ENCODE results near the gene LRRK1.
"Not testable (repeated sequence)": the region's sequence is repeated elsewhere in the genome, so short reads cannot be mapped to it uniquely, and the experiment has no call there.

The LRRK1 gene

GRCh38 chr15:101060576-101061551 lies 141.7 kb downstream of the LRRK1 start:
- no peak for FAIRE-seq

DNA sequence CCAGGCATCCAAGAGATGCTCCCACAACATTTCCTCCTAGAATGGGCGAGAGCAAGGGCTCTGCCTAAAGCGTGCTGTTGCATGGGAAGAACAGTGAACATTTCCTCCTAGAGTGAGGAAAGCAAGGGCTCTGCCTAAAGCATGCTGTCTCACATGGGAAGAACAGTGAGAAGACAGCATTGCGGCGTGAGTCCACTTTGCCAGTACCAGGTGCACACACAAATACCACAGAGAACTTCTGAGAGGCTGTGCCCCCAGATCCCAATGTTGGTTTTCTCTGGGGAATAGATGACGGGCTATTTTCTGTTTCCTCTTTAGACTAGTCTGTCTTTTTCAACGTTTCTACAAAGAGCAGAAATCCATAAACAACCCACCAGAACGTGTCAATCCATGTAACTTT lies 142.9 kb downstream of the LRRK1 start:
- no peak for FAIRE-seq

DNA sequence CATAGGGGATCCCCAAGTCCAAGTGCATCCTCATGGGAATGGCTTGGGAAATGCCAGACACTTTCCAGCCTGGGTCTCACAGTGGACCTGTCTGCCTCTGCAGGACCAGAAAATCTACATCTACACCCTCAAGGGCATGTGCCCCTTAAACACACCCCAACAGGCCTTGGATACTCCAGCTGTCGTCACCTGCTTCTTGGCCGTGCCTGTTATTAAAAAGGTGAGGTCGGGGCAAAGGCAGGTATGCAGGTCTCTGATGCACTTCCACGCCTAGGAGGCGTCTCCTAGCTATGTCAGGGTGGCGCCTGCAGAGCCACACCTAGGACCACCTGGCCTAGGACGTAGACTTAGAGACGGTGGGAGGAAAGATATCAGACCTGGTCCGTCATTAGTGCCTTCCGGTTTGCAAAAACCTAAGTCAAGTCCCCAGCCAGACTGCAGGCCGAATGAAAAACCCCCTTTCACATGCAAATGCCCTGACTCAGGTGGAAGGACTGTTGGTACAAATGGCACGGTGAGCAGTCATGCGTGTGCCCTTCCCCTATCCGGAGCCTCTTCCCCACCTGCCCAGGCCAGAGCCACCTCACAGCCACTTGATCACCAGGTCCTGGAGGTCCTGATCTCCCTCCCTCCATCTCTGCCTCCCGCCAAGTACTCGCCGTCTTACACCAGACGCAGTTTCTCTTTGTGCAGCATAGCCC lies 143.5 kb downstream of the LRRK1 start:
- no peak for FAIRE-seq

DNA sequence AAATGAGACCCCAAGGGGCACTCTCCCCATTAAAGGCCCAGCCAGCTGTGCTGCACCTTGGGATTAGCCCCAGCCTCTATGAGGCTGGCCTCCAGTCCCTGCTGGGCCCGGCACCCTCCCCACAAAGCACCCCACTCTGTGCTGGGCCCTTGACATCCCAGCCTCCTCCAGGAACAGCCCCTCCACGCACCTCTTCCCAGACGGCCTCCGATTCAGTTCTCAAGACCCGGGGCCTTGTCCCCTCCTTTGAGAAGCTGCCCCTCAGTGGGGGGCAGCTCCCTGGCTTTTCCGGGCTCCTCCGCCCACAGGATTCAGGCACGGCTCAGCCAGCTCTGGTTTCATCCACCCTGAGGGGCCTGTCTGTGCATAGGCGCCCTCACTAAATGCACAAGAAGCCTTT lies 144.1 kb downstream of the LRRK1 start:
- FAIRE-seq = no peak

DNA sequence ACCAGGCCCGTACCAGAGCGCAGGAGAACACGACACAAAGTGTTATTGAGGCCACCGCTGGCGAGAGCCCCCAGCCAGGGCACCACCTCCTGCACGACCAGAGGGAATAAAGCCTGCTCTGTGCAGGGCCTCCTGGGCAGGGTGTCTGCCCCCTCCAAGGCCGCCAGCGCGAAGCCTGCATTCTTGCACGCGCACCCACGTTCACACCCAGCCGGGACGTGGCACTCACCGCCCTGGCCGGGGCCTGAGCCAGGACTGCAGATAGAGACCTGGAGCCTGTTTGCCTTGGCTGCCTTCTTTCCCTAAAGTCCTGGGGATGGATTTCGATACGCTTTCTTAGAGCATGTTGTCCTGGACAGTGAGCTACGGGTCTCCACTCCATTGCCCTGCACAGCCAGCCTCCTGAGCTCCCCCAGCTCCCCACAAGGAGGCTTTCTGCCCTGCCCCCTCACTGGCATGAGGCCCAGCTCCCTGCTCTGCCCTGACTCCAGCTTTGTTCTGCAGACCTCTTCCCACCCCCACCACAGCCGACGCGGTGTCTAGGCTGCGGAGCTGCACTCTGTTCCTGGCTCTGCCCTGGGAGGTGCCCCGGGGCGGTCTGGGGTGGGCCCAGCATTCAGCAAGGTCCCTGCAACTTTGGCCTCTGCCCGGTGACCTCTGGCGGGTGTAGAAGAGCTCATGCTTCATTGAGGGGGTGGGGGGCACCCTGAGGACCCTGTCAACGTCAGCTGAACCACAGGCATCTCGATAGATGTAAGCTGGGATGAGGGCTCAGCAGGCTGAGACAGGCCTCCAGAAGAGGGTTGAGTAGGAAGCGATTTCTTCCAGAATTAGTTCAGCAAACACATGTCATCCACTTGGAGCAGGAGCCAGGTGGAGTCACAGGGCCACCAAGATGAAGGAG lies 145.0 kb downstream of the LRRK1 start:
- no peak for FAIRE-seq

DNA sequence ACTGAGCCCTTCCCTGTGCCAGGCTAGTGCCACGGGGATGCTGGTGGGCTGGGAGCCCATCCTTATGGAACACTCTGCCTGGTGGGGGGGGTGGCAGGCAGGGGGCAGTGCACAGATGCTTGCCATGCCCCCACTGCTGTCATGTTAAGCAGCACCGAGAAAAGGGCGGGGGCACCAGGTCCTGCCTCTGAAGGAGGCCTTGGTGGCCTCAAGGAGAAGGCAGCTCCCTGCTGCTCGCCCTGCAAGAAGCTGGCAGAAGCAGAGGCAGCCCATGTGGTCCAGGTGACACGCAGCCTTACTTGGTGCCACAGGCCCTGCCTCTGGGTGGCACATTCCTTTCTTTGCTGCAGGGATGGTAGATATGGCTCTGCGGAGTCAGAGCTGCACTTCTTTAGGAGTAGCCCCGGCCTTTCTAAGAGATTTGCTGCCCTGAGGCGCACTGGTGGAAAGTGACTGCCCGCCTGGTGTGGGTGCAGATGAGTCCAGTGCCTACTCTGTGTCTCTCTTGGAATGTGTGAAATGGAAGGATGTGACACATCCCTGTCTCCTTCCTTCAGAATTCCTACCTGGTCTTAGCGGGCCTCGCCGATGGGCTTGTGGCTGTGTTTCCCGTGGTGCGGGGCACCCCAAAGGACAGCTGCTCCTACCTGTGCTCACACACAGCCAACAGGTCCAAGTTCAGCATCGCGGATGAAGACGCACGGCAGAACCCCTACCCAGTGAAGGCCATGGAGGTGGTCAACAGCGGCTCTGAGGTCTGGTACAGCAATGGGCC lies 145.8 kb downstream of the LRRK1 start:
- FAIRE-seq = no peak

GRCh38 chr15:101065570-101066221 lies 146.5 kb downstream of the LRRK1 start:
- FAIRE-seq = no peak

DNA sequence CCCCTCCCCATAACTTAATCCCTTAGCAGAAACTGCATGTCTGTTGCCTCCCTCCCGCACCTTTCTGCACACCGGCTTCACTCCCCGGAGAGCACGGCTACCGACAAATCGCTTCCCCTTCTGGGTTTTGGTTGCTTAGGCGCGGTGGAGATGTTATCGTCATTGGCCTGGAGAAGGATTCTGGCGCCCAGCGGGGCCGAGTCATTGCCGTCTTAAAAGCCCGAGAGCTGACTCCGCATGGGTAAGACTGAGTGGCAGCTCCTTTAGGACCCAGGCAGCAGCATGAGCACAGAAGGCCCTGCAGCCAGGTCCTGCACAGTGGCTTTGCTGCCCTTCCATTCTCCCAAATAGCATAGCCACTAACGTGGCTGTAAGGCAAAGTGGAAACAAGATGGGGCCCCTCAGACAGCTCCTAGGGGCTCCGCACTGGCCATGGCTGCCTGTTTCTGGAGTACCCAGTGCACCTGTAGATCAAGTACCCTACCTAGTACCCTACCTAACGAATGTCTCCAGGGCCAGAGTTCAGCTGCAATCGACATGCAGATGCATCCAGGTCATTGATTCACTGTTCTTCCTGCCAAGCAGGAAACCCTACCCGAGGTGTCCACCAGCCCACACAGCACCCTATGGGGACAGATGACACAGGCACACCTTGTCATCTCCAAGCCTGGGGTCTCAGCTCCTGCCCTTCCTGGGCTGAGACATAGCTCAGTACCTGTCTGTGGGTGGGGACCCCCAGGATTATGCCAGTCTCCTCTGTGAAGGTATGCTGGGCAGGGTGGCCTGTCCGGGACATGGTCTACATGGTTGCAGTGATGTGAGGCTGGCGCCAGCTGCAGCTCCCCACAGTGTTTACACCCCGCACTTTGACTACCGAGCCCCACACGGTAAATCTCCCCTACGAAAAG lies 147.6 kb downstream of the LRRK1 start:
- no peak for FAIRE-seq

- no peak for FAIRE-seq
Measured at GRCh38 chr15:101067660-101068522, 148.7 kb downstream of the LRRK1 start.

GRCh38 chr15:101068523-101068960 lies 149.4 kb downstream of the LRRK1 start:
- FAIRE-seq = no peak

DNA sequence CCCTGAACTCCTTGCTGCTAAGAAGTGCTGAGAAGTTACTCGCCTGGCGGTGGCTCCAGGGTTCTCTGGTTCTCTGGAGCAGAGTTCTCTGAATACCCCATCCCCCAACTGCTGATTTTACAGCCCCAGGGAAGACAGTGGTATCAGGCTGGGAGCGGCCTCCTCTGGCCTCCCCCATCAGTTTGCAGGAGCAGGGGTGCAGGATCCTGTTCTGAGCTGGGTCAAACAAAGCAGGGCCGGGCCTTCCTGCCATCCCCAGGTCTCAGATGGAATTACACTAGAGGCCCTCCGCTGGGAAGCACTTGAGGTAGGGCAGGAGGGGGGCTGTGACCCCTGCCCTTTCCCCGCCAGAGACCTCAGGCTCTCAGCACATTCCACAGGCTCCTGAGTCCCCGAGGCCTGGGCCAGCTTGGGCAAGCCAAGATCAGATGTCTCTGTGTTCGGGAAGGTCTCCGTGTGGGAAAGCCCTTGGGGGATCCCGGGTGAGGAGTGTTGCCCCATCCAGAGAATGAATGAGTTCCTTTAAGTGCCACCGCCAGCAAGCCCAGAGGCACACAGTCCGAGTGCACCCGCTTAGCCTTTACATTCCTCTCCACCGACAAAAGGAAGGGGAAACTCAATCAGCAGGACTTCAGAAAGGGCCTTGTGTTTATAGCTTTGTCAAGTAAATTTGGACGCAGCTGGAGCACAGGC lies 149.9 kb downstream of the LRRK1 start:
- FAIRE-seq = no peak

DNA sequence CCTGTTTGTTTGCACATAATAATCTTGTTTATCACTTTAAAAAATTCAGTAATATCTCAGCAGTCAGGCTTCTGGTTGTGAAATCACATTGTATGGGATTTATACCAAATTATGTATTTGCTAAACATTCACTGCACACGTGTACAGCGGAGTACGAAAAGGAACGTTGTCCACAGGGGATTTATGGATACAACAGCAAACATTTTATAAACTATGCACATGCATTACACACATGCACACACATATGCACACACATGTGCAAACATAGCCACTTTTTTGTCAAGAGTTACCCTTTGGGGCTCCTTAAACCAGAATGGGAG lies 150.5 kb downstream of the LRRK1 start:
- FAIRE-seq = no peak

DNA sequence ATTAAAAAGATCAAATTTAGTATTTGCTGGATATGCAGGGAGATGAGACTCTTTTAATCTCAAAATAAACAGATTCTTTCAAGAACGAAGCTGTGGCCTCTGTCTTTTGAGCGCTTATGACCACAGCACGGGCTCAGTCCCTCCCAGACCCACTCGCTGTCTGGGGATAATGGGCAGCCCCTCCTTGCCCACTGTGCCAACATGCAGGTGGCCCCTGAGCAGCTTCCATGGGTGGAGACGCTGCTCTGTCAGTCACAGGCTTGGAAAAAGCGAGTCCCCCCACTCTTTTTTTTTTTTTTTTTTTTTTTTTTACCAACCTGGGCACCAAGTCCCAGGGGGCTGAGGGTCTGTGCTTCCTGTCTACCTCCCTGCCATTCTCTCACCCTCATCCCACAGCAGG lies 150.9 kb downstream of the LRRK1 start:
- no peak for FAIRE-seq

DNA sequence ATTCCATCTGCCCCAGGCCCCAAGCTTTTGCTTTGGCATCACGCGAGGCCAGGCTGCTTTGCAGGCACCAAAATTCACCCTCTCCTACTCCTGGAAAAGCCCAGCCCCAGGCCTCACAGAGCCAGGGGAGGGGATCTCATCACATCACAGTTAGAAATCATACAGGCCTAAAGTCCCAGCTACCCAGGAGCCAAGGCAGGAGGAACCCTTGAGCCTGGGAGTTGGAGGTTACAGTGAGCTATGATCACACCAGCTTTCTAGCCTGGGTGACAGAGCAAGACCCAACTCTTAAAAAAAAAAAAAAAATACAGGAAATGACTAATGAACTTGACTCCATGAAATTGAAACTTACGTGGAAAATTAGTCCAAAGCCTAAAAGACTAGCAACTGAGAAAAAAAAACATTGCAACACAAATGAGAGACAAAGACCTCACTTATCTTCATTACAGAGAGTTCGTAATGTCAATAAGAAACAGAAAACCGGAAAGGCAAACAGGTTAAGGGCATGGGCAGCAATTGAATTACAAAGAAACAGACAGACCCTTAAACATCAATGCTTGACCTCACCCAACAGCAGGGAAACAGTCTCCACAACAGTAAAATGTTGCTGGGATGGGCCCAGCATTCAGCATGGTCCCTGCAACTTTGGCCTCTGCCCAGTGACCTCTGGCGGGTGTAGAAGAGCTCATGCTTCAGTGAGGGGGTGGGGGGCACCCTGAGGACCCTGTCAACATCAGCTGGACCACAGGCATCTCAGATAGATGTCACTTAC lies 151.5 kb downstream of the LRRK1 start:
- FAIRE-seq = no peak

DNA sequence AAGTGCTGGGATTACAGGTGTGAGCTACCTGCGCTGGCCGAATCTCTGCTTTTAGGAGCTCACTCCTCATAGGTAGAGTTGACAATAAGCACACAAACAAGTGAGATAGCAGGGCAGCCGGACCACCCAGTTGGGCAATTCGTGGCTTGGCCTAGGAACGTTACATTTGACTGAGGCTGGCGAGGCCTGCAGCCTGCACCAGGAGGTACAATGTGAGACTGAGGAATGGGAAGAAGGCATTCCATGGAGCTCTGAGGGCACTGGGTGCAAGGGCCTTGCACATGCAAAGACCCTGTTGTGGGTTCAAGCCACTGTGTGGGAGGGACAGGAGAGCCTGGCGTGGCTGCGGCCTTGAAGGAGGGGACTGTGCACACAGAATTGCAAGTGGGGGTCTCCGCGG lies 152.5 kb downstream of the LRRK1 start:
- no peak for FAIRE-seq

- FAIRE-seq = not testable (repeated sequence)
Measured at GRCh38 chr15:101072235-101072634, 153.1 kb downstream of the LRRK1 start.

GRCh38 chr15:101077806-101078668 lies 158.9 kb downstream of the LRRK1 start:
- FAIRE-seq = not testable (repeated sequence)

Data from colon (tissue), 2 donors.